Activated CD4-positive, alpha-beta memory T cell treated with anti-CD3 and anti-CD28 coated beads for 36 hours (primary cell): ENCODE data around the gene PLD3. TPM values are rescaled to one million over a fixed set of nuclear protein-coding genes. Genes with fewer than 3 reads are reported as not detected.
"Not testable (repeated sequence)": the region's sequence is repeated elsewhere in the genome, so short reads cannot be mapped to it uniquely, and the experiment has no call there.

ENCODE experiments used
- CTCF ChIA-PET: fragments of 350-600 bp; sonication (Branson Sonifier 250); formaldehyde crosslinking; loops from one replicate; lab custom pipeline; 2021; ENCODE audit warnings: antibody characterized with exemption, inconsistent platforms; lab: Charles Lee
- POLR2A ChIA-PET: fragments of 350-600 bp; sonication (Branson Sonifier 250); formaldehyde crosslinking; loops from one replicate; lab custom pipeline; 2021; ENCODE audit warnings: antibody characterized with exemption; lab: Charles Lee
- DNase-seq: peaks from one replicate; pipeline ENCODE4 v3.0.0-alpha.2; 2020
- H3K27ac Mint-ChIP-seq: one replicate; pipeline ENCODE4 v1.8.0; 2021; ENCODE audit warnings: mixed read lengths
- H3K27me3 Mint-ChIP-seq: one replicate; pipeline ENCODE4 v1.8.0; 2021; ENCODE audit warnings: mixed read lengths
- H3K36me3 Mint-ChIP-seq: one replicate; pipeline ENCODE4 v1.8.0; 2021; ENCODE audit warnings: mixed read lengths
- H3K4me1 Mint-ChIP-seq: one replicate; pipeline ENCODE4 v1.8.0; 2021; ENCODE audit warnings: low read depth, mixed read lengths
- H3K4me3 Mint-ChIP-seq: one replicate; pipeline ENCODE4 v1.8.0; 2021; ENCODE audit warnings: mild to moderate bottlenecking, mixed read lengths
- H3K9me3 Mint-ChIP-seq: one replicate; pipeline ENCODE4 v1.8.0; 2021; ENCODE audit warnings: mixed read lengths
- intact Hi-C: fragments of 100-400 bp; cut with micrococcal nuclease; formaldehyde crosslinking; loops from one replicate; pipeline ENCODE4 v1.15.1; 2023
- total RNA-seq, 2 experiments: library from RNA; stranded (reverse); gene quantifications; one replicate each; pipeline ENCODE4 v1.2.3, GENCODE V29; 2021

The PLD3 gene
- total RNA-seq, 2 experiments from 2014 or later = 70.9 to 73.4 TPM

DNA sequence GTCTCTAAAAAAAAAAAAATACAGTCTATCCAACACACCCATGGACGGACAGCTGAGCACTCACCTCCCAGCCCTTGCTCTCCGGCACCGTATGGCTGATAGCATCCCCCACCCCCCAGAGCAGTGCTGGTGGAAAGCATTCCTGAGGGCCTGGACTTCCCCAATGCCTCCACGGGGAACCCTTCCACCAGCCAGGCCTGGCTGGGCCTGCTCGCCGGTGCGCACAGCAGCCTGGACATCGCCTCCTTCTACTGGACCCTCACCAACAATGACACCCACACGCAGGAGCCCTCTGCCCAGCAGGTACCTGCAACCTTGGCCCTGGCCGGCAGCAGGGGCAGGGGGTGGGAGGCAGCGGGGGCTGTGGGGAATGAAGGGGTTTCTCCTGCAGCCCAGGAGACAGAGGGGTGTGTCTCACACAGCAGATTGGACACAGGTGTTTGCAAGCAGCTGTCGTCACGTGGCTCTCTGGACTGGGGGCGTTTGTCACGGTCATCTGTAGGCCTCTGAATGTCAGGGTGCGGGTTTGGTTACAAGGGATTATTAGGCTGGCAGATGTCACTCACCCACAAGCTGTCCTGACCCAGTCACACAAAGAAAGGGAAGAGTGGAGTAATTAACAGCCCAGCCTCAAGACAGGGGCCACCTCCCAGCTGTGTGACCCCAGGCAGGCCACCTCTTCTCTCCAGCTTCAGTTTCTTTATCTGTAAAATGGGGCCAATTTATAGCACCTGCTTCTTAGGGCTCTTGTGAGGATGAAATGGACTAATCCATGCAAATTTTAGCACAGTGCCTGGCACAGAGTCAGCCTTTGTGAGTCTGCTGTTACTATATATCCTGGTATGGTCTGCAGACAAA is 19.3 kb downstream of the PLD3 start:
- DNase-seq = no peak
- H3K27ac Mint-ChIP-seq = no peak overlapping the region
- CTCF ChIA-PET = no interaction called here
- H3K27me3 Mint-ChIP-seq = no peaks in the 10 kb centered on the region
- intact Hi-C loops = no loop called here
- peaks cover 7% of the 10 kb centered on the region for H3K36me3 Mint-ChIP-seq
- H3K9me3 Mint-ChIP-seq = no peaks in the 10 kb centered on the region
- POLR2A ChIA-PET = no interaction called here
- peaks cover 11% of the 10 kb centered on the region for H3K4me1 Mint-ChIP-seq
- H3K4me3 Mint-ChIP-seq = no peak overlapping the region

DNA sequence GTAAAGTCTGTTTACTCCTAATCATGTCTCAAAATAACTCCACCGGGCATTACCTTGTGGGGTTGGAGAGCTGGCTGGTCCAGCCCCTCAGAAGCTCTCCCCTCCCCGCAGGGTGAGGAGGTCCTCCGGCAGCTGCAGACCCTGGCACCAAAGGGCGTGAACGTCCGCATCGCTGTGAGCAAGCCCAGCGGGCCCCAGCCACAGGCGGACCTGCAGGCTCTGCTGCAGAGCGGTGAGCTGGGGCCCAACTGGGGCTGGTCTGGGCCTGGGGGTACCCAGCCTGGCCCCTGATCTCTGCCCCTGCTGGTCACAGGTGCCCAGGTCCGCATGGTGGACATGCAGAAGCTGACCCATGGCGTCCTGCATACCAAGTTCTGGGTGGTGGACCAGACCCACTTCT is 21.3 kb downstream of the PLD3 start:
- no peak for DNase-seq
- intact Hi-C loops = no loop called here
- no peak overlapping the region for H3K4me3 Mint-ChIP-seq
- peaks cover 8% of the 10 kb centered on the region for H3K36me3 Mint-ChIP-seq
- H3K27ac Mint-ChIP-seq = no peak overlapping the region
- ChIA-PET POLR2A (no interaction called here), CTCF (no interaction called here)
- H3K27me3 Mint-ChIP-seq = no peaks in the 10 kb centered on the region
- no peaks in the 10 kb centered on the region for H3K9me3 Mint-ChIP-seq
- H3K4me1 Mint-ChIP-seq = peaks cover 6% of the 10 kb centered on the region

DNA sequence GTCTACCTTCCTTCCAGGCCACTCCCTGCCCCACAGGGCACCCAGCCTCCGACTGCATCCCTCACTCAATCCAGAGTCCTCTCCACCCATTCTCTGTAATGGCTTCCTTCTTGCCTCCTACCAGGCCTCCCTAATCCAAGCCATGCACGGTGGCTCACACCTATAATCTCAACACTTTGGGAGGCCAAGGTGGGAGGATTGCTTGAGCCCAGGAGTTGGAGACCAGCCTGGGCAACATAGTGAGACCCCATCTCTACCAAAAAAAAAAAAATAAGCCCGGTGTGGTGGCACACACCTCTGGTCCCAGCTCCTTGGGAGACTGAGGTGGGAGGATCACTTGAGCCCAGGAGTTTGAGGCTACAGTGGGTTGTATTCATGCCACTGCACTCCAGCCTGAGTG is 21.8 kb downstream of the PLD3 start:
- H3K9me3 Mint-ChIP-seq, H3K27ac Mint-ChIP-seq, DNase-seq, H3K36me3 Mint-ChIP-seq, H3K4me1 Mint-ChIP-seq, intact Hi-C loops, H3K27me3 Mint-ChIP-seq, CTCF ChIA-PET, POLR2A ChIA-PET, H3K4me3 Mint-ChIP-seq: not testable (repeated sequence)

- ChIA-PET POLR2A (no interaction called here), CTCF (no interaction called here)
- DNase-seq = no peak
- intact Hi-C loops = no loop called here
- no peaks in the 10 kb centered on the region for H3K27me3 Mint-ChIP-seq
- H3K36me3 Mint-ChIP-seq = peaks cover 5% of the 10 kb centered on the region
- H3K9me3 Mint-ChIP-seq = no peaks in the 10 kb centered on the region
- H3K27ac Mint-ChIP-seq = no peak overlapping the region
- H3K4me1 Mint-ChIP-seq = no peaks in the 10 kb centered on the region
- H3K4me3 Mint-ChIP-seq = no peak overlapping the region
These were observed 22.7 kb downstream of the PLD3 start for GRCh38 chr19:40370997-40371801.

GRCh38 chr19:40371802-40372122 is 23.3 kb downstream of the PLD3 start:
- Mint-ChIP-seq H3K27ac (no peak overlapping the region), H3K27me3 (no peaks in the 10 kb centered on the region), H3K36me3 (peaks cover 5% of the 10 kb centered on the region), H3K9me3 (no peaks in the 10 kb centered on the region), H3K4me1 (no peaks in the 10 kb centered on the region), H3K4me3 (no peak overlapping the region)
- DNase-seq = no peak
- CTCF ChIA-PET = no interaction called here
- POLR2A ChIA-PET = no interaction called here
- intact Hi-C loops = no loop called here

GRCh38 chr19:40374084-40374483 is 25.6 kb downstream of the PLD3 start:
- Mint-ChIP-seq H3K4me1 (no peaks in the 10 kb centered on the region), H3K27ac (no peak overlapping the region), H3K36me3 (peaks cover 4% of the 10 kb centered on the region), H3K27me3 (no peaks in the 10 kb centered on the region), H3K4me3 (no peak overlapping the region), H3K9me3 (no peaks in the 10 kb centered on the region)
- DNase-seq = no peak
- CTCF ChIA-PET = no interaction called here
- POLR2A ChIA-PET = no interaction called here
- intact Hi-C loops = no loop called here

DNA sequence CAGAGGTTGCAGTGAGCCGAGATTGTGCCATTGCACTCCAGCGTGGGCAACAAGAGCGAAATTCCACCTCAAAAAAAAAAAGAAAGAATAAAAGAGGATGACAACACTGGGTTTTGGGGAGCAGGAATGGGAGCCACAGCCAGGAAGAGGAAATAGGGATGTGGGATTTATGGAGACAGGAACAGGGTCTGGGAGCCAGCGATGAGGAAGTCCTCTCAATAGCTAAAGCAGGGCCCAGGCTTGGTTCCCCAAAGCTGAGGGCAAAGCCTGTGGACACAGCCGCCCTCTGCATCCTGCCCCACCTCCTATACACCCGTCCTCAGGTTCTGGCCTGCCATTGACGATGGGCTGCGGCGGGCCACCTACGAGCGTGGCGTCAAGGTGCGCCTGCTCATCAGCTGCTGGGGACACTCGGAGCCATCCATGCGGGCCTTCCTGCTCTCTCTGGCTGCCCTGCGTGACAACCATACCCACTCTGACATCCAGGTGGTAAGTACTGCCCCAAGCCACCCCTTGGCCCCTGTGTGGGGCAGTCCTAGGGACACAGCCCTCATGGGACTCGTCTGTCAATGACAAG is 27.9 kb downstream of the PLD3 start:
- intact Hi-C loops = no loop called here
- Mint-ChIP-seq H3K4me3 (no peak overlapping the region), H3K36me3 (peaks cover 4% of the 10 kb centered on the region), H3K27ac (no peak overlapping the region), H3K9me3 (no peaks in the 10 kb centered on the region), H3K27me3 (no peaks in the 10 kb centered on the region), H3K4me1 (no peaks in the 10 kb centered on the region)
- DNase-seq = no peak
- POLR2A ChIA-PET = no interaction called here
- CTCF ChIA-PET = no interaction called here

DNA sequence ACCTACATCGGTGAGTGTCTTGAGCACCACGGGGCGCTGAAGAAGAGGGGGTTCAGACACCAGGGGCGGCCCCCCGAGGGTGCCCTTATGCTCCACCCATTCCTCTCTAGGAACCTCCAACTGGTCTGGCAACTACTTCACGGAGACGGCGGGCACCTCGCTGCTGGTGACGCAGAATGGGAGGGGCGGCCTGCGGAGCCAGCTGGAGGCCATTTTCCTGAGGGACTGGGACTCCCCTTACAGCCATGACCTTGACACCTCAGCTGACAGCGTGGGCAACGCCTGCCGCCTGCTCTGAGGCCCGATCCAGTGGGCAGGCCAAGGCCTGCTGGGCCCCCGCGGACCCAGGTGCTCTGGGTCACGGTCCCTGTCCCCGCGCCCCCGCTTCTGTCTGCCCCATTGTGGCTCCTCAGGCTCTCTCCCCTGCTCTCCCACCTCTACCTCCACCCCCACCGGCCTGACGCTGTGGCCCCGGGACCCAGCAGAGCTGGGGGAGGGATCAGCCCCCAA is 29.4 kb downstream of the PLD3 start:
- no peaks in the 10 kb centered on the region for H3K9me3 Mint-ChIP-seq
- no peaks in the 10 kb centered on the region for H3K27me3 Mint-ChIP-seq
- POLR2A ChIA-PET = no interaction called here
- intact Hi-C loops = no loop called here
- no peak overlapping the region for H3K27ac Mint-ChIP-seq
- CTCF ChIA-PET = no interaction called here
- no peaks in the 10 kb centered on the region for H3K36me3 Mint-ChIP-seq
- H3K4me1 Mint-ChIP-seq = no peaks in the 10 kb centered on the region
- DNase-seq = no peak
- no peak overlapping the region for H3K4me3 Mint-ChIP-seq

- Mint-ChIP-seq H3K4me1 (no peaks in the 10 kb centered on the region), H3K4me3 (no peak overlapping the region), H3K27ac (no peak overlapping the region), H3K36me3 (no peaks in the 10 kb centered on the region), H3K9me3 (no peaks in the 10 kb centered on the region), H3K27me3 (no peaks in the 10 kb centered on the region)
- intact Hi-C loops = no loop called here
- CTCF ChIA-PET = no interaction called here
- DNase-seq = no peak
- POLR2A ChIA-PET = no interaction called here
These were observed 30.0 kb downstream of the PLD3 start for GRCh38 chr19:40378509-40378908.

GRCh38 chr19:40379446-40380198 is 31.1 kb downstream of the PLD3 start:
- no peak overlapping the region for H3K27ac Mint-ChIP-seq
- DNase-seq = no peak
- CTCF ChIA-PET = interaction anchor here (0.9 kb wide), 1 partner anchor 74 kb away, joined by 3 read pairs; no protein-coding TSS in a partner anchor

DNA sequence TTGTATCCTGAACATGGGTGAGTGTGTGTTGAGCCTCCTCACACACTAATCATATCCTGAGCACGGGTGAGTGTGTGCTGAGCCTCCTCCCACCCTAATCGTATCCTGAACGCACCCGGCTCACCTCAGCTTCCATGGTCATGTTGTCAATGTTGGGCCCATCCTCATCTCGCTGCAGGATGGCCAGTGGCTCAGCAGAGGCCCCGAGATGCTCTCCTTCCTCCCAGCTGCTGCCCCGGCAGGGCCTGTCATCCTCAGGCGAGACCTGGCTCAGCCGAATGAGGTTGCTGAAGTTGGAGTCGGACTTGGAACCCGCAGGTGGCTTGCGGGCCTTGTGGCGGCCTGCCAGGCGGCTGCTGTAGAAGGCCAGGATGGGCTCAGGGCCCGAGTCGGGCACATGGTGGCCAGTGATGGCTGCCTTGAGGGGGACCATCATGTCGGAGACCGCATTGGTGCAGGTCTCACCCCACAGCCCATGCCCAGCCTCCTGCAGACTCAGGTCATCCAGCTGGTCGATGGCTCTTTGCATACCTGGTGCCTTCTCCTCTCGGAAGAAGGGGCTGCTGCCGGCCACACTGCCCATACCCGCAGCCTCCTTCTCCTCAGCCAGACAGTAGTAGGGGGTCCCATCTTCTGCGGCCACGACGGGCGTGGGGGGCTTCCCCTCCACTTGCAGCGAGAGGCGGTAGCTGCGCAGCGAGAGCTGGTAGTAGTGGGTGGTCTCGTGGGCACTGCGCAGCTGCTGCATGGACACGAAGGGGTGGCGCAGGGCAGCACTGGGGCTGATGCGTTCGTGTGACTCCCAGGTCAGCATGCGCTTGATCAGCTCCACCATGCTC is 31.9 kb downstream of the PLD3 start:
- H3K27ac Mint-ChIP-seq = no peak overlapping the region
- no peaks in the 10 kb centered on the region for H3K4me1 Mint-ChIP-seq
- H3K27me3 Mint-ChIP-seq = no peaks in the 10 kb centered on the region
- H3K36me3 Mint-ChIP-seq = no peaks in the 10 kb centered on the region
- intact Hi-C loops = no loop called here
- H3K4me3 Mint-ChIP-seq = no peak overlapping the region
- CTCF ChIA-PET = no interaction called here
- DNase-seq = no peak
- H3K9me3 Mint-ChIP-seq = no peaks in the 10 kb centered on the region
- POLR2A ChIA-PET = no interaction called here

More at GRCh38 chr19:40379446-40380198, 31.1 kb downstream of the PLD3 start:
- Mint-ChIP-seq H3K9me3 (no peaks in the 10 kb centered on the region), H3K4me1 (no peaks in the 10 kb centered on the region), H3K36me3 (no peaks in the 10 kb centered on the region), H3K4me3 (no peak overlapping the region), H3K27me3 (no peaks in the 10 kb centered on the region)
- POLR2A ChIA-PET = no interaction called here
- intact Hi-C loops = no loop called here
